ENCODE measurements around the gene PHTF2.
"Not testable (repeated sequence)": the region's sequence is repeated elsewhere in the genome, so short reads cannot be mapped to it uniquely, and the experiment has no call there.

The PHTF2 gene

DNA sequence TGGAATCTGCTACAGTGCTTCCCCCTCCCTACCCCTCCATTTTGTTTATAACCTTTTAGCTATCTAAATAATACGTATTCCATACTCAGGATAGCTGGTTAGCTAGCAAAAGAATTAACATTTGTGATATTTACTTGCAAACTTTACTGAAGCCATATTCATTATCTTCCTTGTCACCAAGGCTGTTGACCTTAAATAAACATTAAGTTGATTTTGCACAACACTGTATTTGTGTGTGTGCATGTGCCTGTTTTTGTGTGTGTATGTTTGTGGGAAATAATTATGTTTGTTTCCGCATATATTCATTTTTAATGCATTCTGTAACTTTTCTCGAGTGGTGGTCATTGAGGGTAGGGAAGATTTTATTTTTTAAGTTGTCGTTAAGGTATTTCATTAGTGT is 16.2 kb upstream of the PHTF2 start:
- in situ Hi-C loops (cut with MboI; ENCODE audit: low sequenced_read_pairs), result no loop called here
- H3K4me3 ChIP-seq, result no peak overlapping the region
- H3K9me3 ChIP-seq, result no peaks in the 10 kb centered on the region
- H3K4me1 ChIP-seq, result peaks cover 33% of the 10 kb centered on the region
- no peaks in the 10 kb centered on the region for H3K27me3 ChIP-seq (ENCODE audit: low read depth)
- peaks cover 11% of the 10 kb centered on the region for H3K36me3 ChIP-seq (replicated peaks)
- no peak for DNase-seq (ENCODE audit: low spot score in 2 of 2)

DNA sequence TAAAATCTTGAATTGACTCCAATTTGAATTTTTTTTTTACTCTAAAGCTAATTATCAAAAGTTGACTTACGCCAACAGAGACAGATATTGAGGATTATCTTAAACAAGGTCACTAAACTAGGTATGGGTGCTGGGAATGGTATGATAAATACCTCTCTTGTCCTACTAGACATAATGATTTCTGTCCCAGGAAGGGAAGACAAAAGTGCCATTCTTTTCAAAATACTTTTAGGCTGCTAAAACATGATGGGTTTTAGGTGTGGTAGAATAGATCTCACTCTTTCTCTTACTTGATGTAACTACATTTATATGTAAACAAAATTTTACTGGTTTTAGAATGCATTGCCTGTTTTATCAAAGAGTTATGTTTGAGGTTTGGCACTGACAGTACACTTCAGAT is 15.5 kb upstream of the PHTF2 start:
- Histone ChIP-seq H3K36me3 (replicated peaks) (peaks cover 11% of the 10 kb centered on the region), H3K4me3 (no peak overlapping the region), H3K4me1 (peaks cover 25% of the 10 kb centered on the region), H3K27me3 (ENCODE audit: low read depth) (no peaks in the 10 kb centered on the region), H3K9me3 (no peaks in the 10 kb centered on the region)
- DNase-seq (ENCODE audit: low spot score in 2 of 2), result peak in 1 of 2 experiments; percentile 86
- in situ Hi-C loops (cut with MboI; ENCODE audit: low sequenced_read_pairs), result no loop called here

DNA sequence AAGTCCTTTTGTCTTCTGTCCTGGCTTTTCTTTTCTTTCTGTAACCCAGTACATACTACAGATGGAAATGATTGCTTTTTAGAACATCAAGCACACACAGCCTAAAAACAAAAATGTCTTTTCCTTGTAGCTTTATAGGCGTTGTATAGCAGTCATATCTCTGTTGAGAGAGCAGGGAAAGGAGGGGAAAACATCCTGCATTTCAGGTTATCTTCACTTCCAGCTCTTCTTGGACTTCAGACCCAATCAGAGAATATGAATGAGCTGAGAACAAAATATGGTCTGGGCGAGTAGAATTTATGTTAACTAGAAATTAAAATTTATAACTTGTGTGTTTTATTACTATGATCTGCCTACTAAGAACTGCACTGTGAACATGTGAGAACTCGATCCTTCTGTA is 15.0 kb upstream of the PHTF2 start:
- no peak for DNase-seq (ENCODE audit: low spot score in 2 of 2)
- in situ Hi-C loops (cut with MboI; ENCODE audit: low sequenced_read_pairs), result no loop called here

DNA sequence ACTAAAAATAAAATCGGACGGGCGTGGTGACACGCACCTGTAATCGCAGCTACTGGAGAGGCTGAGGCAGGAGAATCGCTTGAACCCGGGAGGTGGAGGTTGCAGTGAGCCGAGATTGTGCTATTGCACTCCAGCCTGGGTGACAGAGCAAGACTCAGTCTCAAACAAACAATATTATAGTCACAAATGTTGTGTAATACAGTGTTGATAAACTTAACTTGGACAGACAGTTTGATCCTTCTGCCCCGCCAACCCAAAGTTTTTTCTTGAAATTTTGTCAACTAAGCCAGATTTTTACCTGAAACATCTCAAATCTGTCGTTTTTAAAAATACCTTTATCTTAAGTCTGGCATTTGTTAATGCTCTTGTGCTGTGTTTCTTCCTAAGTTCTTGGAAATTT is 14.1 kb upstream of the PHTF2 start:
- H3K36me3 ChIP-seq (replicated peaks); H3K9me3 ChIP-seq; in situ Hi-C loops (cut with MboI; ENCODE audit: low sequenced_read_pairs); H3K4me3 ChIP-seq; DNase-seq (ENCODE audit: low spot score in 2 of 2); H3K27me3 ChIP-seq (ENCODE audit: low read depth): not testable (repeated sequence)
- peaks cover 21% of the 10 kb centered on the region for H3K4me1 ChIP-seq

More for the DNA sequence above, 15.0 kb upstream of the PHTF2 start:
- Histone ChIP-seq H3K27me3 (ENCODE audit: low read depth) (no peaks in the 10 kb centered on the region), H3K4me1 (peaks cover 23% of the 10 kb centered on the region), H3K36me3 (replicated peaks) (peaks cover 9% of the 10 kb centered on the region), H3K4me3 (no peak overlapping the region), H3K9me3 (no peaks in the 10 kb centered on the region)

DNA sequence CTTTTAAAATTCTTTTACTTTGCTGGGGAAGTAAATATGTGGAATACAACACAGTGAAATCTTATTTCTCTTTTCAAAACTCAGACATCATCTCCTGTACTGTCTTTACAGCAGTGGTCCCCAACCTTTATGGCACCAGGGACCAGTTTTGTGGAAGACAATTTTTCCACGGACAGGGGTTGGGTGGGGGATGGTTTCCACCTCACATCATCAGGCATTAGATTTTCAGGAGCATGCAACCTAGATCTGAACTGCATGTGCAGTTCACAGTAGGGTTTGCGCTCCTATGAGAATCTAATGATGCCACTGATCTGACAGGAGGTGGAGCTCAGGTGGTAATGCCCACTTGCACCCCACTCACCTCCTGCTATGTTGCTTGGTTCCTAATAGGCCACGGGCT is 12.6 kb upstream of the PHTF2 start:
- Histone ChIP-seq H3K4me3 (no peak overlapping the region), H3K4me1 (peaks cover 22% of the 10 kb centered on the region), H3K27me3 (ENCODE audit: low read depth) (no peaks in the 10 kb centered on the region), H3K9me3 (no peaks in the 10 kb centered on the region), H3K36me3 (replicated peaks) (no peaks in the 10 kb centered on the region)
- no peak for DNase-seq (ENCODE audit: low spot score in 2 of 2)
- in situ Hi-C loops (cut with MboI; ENCODE audit: low sequenced_read_pairs), result no loop called here

DNA sequence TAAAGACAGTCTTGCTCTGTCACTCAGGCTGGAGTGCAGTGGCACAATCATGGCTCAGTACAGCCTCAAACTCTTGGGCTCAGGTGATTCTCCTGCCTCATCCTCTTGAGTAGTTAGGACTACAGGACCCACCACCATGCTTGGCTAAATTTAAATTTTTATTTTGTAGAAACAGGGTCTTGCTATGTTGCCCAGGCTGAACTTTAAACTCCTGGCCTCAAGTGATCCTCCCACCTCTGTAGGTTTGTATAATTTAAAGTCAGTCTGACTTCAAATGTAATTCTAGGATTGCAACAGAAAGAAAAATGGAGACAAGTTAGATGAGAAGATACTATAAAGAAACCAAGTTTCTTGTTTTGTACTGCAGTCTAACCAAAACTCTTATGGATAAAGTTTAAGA is 11.8 kb upstream of the PHTF2 start:
- Histone ChIP-seq H3K27me3 (ENCODE audit: low read depth) (no peaks in the 10 kb centered on the region), H3K36me3 (replicated peaks) (no peaks in the 10 kb centered on the region), H3K9me3 (no peaks in the 10 kb centered on the region), H3K4me3 (no peak overlapping the region), H3K4me1 (peaks cover 28% of the 10 kb centered on the region)
- in situ Hi-C loops (cut with MboI; ENCODE audit: low sequenced_read_pairs), result no loop called here
- DNase-seq (ENCODE audit: low spot score in 2 of 2), result no peak

DNA sequence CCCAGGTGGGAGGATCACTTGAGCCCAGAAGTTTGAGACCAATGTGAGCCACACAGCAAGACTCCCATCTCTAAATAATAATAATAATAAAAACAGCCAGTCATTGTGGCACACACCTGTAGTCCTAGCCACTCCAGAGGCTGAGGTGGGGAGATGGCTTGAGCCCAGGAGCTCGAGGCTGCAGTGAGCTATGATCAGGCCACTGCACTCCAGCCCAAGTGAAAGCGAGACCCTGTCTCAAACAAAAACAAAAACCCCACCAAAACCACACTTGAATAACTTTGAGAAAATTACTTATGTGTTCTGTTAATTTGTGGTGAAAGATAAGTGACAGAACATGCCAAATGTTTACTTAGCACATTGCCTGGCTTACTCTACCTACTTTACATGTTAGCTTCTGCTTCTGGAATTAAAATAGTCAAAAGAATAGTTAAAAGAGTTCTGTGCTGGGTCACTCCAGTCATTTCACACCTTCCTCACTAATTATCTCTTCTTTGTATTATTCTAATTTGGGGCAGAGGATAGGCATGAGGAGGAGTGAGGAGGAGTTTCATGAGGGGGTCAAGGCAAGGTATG is 10.2 kb upstream of the PHTF2 start:
- no peak overlapping the region for H3K4me3 ChIP-seq
- no peak for DNase-seq (ENCODE audit: low spot score in 2 of 2)
- peaks cover 16% of the 10 kb centered on the region for H3K4me1 ChIP-seq
- no peaks in the 10 kb centered on the region for H3K9me3 ChIP-seq
- no peaks in the 10 kb centered on the region; the same call in 1 of the 2 replicates for H3K36me3 ChIP-seq (replicated peaks)
- in situ Hi-C loops (cut with MboI; ENCODE audit: low sequenced_read_pairs), result no loop called here
- H3K27me3 ChIP-seq (ENCODE audit: low read depth), result no peaks in the 10 kb centered on the region

DNA sequence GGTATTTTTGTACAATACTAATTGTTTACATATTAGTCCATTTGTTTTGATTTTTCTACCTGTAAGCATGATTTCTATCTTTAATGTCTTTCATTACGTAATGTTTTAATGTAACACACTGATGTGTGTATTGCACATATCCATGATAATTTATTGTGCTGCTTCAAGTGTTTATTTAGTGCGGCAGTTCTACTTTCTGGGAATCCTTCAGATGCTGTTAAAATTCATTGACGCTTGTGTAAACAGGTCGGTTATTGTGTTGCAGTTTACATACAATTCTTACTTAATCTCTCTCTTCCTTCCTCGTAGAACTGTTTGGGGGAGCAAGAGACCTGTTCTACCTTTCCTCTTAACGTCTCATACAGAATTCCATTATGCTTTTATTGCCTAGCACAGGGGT is 7.2 kb upstream of the PHTF2 start:
- H3K27me3 ChIP-seq (ENCODE audit: low read depth), result no peaks in the 10 kb centered on the region
- H3K4me3 ChIP-seq, result no peak overlapping the region
- DNase-seq (ENCODE audit: low spot score in 2 of 2), result peak in 1 of 2 experiments; percentile 38
- in situ Hi-C loops (cut with MboI; ENCODE audit: low sequenced_read_pairs), result no loop called here
- H3K9me3 ChIP-seq, result no peaks in the 10 kb centered on the region
- peaks cover 8% of the 10 kb centered on the region for H3K36me3 ChIP-seq (replicated peaks)
- H3K4me1 ChIP-seq, result peaks cover 12% of the 10 kb centered on the region

DNA sequence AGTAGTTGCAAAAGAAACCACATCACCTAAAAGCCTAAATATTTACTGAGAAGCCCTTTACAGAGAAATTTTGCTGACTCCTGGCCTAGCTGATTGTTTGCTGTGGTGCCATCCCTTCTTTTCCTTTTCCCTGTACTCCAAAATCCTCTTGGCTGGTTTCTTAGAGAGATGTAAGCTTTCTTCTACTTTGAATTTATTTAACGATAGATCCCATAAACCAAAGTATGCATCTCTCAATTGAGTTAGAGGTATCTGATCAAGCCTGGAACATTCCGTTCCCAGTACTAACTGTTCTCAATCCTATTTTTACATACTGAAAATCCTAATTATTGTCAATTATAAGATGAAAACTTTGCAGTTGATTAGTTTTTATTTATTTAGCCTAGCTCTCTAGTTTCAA is 6.6 kb upstream of the PHTF2 start:
- Histone ChIP-seq H3K9me3 (no peaks in the 10 kb centered on the region), H3K36me3 (replicated peaks) (peaks cover 8% of the 10 kb centered on the region), H3K4me1 (peaks cover 18% of the 10 kb centered on the region), H3K27me3 (ENCODE audit: low read depth) (no peaks in the 10 kb centered on the region), H3K4me3 (no peak overlapping the region)
- in situ Hi-C loops (cut with MboI; ENCODE audit: low sequenced_read_pairs), result no loop called here
- no peak for DNase-seq (ENCODE audit: low spot score in 2 of 2)

DNA sequence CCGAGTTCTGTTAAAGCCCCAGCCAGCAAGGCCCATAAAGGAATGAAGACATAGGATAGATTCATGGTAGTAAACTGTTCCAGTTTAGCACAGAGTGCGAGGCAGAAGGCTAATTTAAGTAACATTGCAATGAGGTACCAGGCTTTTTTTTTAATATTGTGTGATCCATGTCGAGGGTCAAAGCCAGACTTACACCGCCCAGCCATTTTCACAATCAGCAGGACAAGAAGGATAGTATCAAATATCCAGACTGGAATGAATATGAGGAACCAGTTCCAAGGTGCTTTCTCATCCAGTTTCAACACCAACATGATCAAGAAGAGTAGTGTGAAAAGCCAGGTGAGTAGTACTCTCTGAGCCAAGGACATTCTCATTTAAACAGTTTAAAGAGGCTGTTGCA is 4.6 kb upstream of the PHTF2 start:
- Histone ChIP-seq H3K9me3 (no peaks in the 10 kb centered on the region), H3K36me3 (replicated peaks) (peaks cover 8% of the 10 kb centered on the region), H3K4me3 (no peak overlapping the region), H3K4me1 (peaks cover 21% of the 10 kb centered on the region), H3K27me3 (ENCODE audit: low read depth) (no peaks in the 10 kb centered on the region)
- in situ Hi-C loops (cut with MboI; ENCODE audit: low sequenced_read_pairs), result no loop called here
- DNase-seq (ENCODE audit: low spot score in 2 of 2), result no peak

DNA sequence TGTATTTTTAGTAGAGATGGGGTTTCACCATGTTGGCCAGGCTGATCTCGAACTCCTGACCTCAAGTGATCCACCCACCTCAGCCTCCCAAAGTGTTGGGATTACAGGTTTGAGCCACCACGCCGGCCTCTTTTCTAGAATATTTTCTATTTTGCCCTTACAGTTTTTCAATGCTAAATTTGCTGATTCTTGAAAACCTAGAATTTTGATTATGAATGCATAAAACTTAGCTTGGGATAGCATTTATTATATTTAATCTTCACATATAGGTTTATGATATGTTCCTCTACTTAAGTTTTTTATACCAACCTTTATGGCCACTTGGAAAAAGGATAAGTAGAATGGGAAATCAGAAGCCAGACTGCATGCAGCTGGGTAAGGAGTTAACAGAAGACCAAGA is 2.5 kb upstream of the PHTF2 start:
- Histone ChIP-seq H3K27me3 (ENCODE audit: low read depth) (no peaks in the 10 kb centered on the region), H3K4me3 (peak overlapping the region; percentile 80; the same call in 1 of the 2 replicates), H3K36me3 (replicated peaks) (peaks cover 8% of the 10 kb centered on the region), H3K9me3 (no peaks in the 10 kb centered on the region), H3K4me1 (peaks cover 33% of the 10 kb centered on the region)
- in situ Hi-C loops (cut with MboI; ENCODE audit: low sequenced_read_pairs), result no loop called here
- no peak for DNase-seq (ENCODE audit: low spot score in 2 of 2)

DNA sequence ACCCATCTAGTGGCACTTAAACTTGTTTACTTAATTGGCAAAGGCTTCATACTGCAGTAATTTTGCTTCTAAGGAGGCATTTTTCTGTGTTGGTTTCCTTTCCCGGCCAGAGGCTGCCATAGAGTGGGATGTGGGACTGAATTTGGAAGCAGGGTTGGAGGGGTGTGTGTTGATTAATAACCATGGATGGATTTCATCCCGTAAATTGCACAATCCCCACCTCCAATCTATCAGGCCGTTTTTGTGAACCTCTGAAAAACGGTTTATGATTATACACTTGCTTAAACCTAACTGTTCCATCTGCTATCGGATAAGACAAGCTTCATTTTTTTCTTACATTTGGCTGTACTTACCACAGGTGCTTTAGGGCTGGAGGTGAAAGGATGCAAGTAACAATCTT is 1.6 kb upstream of the PHTF2 start:
- Histone ChIP-seq H3K36me3 (replicated peaks) (peaks cover 8% of the 10 kb centered on the region), H3K4me1 (peaks cover 31% of the 10 kb centered on the region), H3K27me3 (ENCODE audit: low read depth) (no peaks in the 10 kb centered on the region), H3K9me3 (no peaks in the 10 kb centered on the region), H3K4me3 (peak overlapping the region; percentile 80)
- in situ Hi-C loops (cut with MboI; ENCODE audit: low sequenced_read_pairs), result no loop called here
- no peak for DNase-seq (ENCODE audit: low spot score in 2 of 2)

DNA sequence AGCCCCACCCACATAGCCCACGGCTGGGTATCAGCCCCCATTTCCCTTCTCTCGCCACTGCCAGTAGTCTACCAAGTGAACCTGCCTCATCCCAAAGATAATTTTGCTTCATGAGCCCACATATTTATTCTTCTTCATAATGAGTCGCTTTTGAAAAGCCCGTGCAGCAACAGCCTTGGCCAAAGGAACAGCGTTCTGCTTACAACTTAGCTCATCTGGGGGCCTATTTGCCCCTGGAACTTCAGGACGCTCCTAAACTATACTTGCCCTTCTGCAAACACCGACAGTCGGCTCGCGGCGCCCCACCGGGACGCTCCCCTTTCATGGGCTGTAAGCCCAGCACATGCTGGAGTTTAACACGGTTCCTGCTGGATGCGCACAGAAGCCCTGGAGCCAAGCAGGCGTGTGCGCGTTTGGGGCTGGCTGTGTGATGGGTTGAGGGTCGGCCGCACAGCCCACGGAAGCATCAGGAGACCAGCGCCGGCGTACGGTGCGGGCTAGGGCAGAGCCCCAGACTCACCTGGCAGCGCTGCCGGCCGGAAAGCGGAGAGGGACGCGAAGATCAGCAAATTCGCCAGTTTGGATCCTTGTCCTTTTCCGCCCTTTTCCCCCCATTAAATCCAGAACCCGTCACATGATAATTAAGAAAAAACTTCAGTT is 709 bp upstream of the PHTF2 start:
- Histone ChIP-seq H3K27me3 (ENCODE audit: low read depth) (no peaks in the 10 kb centered on the region), H3K4me1 (peaks cover 33% of the 10 kb centered on the region), H3K4me3 (peak overlapping the region; percentile 80), H3K9me3 (no peaks in the 10 kb centered on the region), H3K36me3 (replicated peaks) (peaks cover 8% of the 10 kb centered on the region)
- DNase-seq (ENCODE audit: low spot score in 2 of 2), result peak in 1 of 2 experiments; percentile 13
- in situ Hi-C loops (cut with MboI; ENCODE audit: low sequenced_read_pairs), result no loop called here

DNA sequence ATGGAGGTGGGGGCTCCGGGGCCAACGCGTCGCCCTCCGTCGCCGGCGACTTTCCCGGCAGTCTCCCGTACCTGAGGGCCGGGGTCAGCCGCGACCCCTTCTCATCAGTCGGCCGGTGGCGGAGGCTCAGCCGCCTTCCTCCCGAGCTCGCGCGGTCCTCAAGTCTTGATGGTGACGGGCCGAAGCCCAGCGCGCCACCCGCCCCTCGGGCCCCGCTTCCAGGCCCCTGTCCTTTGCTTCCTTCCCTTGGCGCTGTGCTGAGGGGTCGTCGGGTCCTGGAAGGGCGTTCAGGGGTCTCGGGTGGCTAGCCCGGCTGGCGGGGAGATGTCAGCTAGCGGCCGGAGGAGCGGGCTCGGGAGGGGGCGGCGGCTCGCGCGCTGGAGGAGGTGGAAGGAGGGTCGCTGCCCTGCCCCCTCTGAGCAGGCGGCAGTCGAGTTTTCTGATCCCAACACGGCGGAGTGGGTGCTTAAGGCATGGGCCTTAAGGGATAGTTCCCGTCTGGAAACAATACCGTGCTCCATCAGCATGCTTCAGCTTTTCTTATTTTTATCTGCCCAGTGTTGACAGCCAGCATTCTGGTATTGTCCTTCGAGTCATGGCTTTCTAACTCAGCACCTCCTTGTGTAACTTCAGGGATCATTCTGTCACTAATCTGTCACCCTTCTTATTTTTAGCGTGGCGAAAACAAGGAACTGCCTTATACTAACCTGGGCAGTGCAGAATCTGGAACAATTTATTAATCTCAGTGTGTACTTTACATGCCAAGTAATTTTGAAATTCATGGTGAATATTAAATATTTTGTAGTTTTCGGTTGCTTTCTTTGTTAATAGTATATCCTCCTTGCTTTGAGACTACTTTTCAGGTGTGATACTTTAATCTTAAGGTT is 748 bp downstream of the PHTF2 start:
- H3K36me3 ChIP-seq (replicated peaks), result peaks cover under 1% of the 10 kb centered on the region

More for the DNA sequence above, 748 bp downstream of the PHTF2 start:
- Histone ChIP-seq H3K27me3 (ENCODE audit: low read depth) (no peaks in the 10 kb centered on the region), H3K4me1 (peaks cover 33% of the 10 kb centered on the region), H3K9me3 (no peaks in the 10 kb centered on the region), H3K4me3 (peak overlapping the region; percentile 80)
- DNase-seq (ENCODE audit: low spot score in 2 of 2), result peak; percentile 69 to 76
- in situ Hi-C loops (cut with MboI; ENCODE audit: low sequenced_read_pairs), result no loop called here
